GM20000 (cell line): ENCODE measurements around the gene GNG5.

Source experiments
- DNase-seq: peaks from one replicate; pipeline ENCODE4 v3.0.0; 2012; ENCODE audit warnings: low spot score
- TF ChIP-seq, protein P1 (sequence below): IDR thresholded peaks from 2 replicates; pipeline ENCODE4 v1.5.1; 2012; ENCODE audit warnings: mild to moderate bottlenecking, control low read depth; ENCODE audit errors: extremely low read depth, missing control alignments

GNG5 gene

DNA sequence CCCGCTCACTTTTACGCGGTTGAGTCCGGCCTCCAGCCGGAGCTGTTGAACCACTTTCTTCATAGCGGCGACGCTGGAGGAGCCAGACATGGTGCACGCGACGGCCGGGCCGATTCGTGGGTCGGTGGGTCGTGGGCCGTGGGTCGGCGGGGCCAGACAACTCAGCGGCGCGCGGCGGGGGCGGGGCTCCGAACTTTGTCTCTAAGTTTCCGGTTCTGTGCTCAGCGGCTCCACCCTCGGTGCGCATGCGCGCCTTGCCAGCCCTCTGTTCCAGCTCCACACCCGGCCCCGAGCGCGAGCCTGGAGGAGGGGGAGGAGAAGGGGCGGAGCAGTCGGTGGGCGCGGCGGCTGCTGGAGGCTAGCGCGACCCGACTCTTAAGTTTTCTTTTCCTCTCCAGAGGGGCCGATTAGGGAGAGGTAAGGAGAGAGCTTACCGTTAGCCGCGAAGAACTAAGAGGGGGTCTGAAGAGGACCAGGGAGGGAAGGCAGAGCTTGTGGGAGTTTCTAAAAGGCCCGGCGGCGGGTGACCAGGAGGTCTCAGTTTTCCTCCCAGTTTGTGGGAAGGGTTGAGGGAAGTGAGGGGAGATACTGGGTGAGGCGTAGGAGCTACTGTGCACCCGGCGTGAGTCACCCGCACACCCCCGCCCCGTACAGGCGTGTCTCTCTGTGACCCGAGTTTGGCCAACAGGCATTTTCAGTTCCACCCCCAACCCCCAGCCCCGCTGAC lies at the start of gene GNG5, which contains the start of gene SPATA1:
Gene GNG5, minus strand, starts transcription at position 580 of the 727 bp plus-strand sequence. Its CDS starts 490 bp downstream, at position 90.
Gene SPATA1, plus strand, starts transcription at position 385 of the 727 bp plus-strand sequence. CDS start 9,974 bp downstream, outside the sequence.
- peak; percentile 98 for DNase-seq
- TF ChIP-seq, protein P1, sequence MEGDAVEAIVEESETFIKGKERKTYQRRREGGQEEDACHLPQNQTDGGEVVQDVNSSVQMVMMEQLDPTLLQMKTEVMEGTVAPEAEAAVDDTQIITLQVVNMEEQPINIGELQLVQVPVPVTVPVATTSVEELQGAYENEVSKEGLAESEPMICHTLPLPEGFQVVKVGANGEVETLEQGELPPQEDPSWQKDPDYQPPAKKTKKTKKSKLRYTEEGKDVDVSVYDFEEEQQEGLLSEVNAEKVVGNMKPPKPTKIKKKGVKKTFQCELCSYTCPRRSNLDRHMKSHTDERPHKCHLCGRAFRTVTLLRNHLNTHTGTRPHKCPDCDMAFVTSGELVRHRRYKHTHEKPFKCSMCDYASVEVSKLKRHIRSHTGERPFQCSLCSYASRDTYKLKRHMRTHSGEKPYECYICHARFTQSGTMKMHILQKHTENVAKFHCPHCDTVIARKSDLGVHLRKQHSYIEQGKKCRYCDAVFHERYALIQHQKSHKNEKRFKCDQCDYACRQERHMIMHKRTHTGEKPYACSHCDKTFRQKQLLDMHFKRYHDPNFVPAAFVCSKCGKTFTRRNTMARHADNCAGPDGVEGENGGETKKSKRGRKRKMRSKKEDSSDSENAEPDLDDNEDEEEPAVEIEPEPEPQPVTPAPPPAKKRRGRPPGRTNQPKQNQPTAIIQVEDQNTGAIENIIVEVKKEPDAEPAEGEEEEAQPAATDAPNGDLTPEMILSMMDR, result no peak

DNA sequence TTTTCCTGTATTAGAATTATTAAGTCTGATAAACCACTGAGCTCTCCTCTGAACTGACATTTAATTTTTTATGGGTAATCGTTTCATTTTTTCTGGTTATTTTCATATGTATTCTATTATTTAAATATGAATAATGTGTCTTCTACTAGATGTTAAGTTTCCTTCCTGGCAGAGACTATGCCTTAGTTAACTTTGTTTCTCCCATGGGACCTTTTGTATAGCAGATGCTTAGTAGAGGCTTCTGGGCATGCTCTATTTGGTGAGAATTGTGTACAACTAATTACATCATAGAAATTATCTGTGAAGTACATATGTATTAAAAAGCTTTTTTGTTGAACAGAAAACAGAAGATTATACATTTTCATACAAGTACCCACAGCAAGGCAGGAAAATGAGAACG lies 44.4 kb upstream of the GNG5 start:
- TF ChIP-seq, protein P1, result no peak
- DNase-seq, result no peak

DNA sequence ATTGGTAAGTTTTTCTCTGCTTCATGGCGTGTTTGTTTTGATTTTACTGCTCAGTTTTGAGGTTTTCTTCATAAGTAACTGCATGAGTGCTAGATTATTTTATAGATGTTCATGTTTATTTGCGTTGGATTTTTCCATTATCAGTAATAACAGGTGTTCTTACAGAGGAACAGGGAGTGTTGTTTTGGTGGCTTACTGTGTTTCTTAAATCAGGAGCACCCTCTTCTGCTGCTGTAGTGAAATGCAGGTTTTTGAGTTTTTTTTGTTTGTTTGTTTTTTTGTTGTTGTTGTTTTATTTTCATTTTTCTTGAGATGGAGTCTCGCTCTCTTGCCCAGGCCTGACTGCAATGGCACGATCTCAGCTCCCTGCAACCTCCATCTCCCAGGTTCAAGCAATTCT lies 35.3 kb upstream of the GNG5 start:
- TF ChIP-seq, protein P1, result no peak

DNA sequence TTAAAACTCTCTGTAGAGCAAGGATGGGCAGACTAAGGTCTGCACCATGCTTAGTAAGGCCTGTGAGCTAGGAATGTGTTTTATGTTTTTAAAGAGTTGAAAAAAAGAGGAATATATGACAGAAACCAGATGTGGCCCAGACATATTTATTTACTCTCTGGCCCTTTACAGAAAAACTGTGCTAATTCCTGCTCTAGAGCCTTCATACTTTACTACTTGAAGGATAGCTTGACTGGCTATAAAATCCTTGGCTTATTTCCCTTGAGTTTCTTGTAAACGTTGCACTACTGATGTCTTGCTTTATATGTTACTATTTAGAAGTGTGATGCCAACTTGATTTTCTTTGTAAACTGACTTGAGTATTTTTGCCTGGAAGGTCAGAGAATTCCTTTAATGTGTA lies 34.4 kb upstream of the GNG5 start:
- TF ChIP-seq, protein P1, result no peak
- no peak for DNase-seq

More for the DNA sequence above, 35.3 kb upstream of the GNG5 start:
- DNase-seq, result no peak

DNA sequence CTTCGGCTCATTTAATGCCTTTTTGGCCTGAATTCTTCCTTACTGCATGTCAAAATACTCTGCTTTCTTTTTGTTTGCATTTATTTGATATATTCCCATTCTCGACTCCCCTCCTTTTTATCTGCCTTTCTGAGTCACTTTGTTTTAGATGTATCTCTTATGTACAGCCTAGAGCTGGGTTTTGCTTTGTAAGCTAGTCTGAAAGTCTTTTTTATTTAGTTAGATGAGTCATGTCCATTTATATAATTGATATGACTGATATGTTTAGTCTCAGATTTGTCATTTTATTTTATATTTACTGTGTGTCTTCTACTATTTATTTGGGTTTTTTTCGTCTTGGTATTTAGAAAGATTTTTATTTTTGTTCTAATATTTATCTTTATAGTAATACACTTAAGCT lies 33.6 kb upstream of the GNG5 start:
- TF ChIP-seq, protein P1, result no peak
- DNase-seq, result no peak

DNA sequence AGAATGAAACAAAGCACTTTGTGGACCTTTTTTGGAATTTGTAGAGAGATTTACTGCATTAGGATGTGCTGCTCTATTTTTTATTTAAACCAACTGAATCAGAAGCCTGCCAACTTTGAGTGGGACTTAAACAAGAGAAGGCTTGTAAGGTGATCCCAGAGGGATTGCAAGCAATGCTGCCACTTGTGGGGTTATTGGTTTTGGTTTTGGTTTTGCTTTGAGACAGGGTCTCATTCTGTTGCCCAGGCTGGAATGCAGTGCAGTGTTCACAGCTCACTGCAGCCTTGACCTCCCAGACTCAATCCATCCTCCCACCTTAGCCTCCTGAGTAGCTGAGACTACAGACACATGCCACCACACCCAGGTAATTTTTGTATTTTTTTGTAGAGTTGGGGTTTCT lies 32.2 kb upstream of the GNG5 start:
- DNase-seq, result no peak
- TF ChIP-seq, protein P1, result no peak

DNA sequence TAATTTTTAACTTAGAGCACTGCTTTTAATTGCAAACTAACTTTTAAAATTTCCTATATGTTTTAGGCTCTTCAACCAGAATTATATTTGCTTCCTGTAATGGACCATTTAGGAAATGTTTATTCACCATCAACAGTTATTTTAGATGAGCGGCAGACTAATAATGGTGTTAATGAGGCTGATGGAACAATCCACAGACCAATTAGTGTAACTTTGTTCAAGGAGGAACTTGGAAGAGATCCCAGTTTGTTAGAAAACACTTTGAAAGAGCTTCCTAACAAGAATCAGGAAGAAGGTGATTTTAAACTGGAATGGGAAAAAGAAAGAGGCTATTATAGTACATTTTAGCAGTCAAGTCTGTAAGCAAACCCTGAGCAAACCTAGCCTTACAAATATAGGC lies 19.4 kb upstream of the GNG5 start:
- TF ChIP-seq, protein P1, result no peak
- DNase-seq, result no peak
